Measurements from ENCODE around the gene DESI2.

DNA sequence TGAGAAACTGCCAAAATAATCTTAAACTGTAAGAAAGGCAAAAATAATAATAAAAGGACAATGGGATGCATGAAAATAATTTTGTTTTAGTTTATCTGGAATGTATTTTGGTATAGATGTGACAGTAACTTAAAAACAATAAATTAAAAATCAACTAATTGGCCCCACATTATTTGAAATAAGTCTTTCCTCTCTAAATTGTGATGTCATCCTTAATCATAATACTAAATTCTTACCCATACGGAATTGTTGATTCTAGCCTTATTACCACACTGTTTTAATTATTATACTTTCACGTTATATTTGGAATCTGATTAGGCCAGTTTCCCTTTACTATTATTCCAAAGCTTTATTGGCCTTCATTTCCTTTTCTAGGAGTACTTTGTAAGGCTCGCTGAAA is 7.7 kb downstream of the DESI2 start:
- TF ChIP-seq, protein P1, sequence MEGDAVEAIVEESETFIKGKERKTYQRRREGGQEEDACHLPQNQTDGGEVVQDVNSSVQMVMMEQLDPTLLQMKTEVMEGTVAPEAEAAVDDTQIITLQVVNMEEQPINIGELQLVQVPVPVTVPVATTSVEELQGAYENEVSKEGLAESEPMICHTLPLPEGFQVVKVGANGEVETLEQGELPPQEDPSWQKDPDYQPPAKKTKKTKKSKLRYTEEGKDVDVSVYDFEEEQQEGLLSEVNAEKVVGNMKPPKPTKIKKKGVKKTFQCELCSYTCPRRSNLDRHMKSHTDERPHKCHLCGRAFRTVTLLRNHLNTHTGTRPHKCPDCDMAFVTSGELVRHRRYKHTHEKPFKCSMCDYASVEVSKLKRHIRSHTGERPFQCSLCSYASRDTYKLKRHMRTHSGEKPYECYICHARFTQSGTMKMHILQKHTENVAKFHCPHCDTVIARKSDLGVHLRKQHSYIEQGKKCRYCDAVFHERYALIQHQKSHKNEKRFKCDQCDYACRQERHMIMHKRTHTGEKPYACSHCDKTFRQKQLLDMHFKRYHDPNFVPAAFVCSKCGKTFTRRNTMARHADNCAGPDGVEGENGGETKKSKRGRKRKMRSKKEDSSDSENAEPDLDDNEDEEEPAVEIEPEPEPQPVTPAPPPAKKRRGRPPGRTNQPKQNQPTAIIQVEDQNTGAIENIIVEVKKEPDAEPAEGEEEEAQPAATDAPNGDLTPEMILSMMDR (IDR thresholded peaks at IDR 0.05; ENCODE audit: borderline replicate concordance, extremely low read depth, low read length, poor library complexity, severe bottlenecking): no peak
- no peak for TF ChIP-seq EZH2 (IDR thresholded peaks at IDR 0.05; ENCODE audit: borderline replicate concordance, low read depth, low read length, severe bottlenecking)

All from DND-41 (cell line).